SU-DHL-6 (cell line): Measurements from ENCODE around the gene NCOR2.

Source experiments
- H2AFZ ChIP-seq: fragments of 200-600 bp; sonication (generic); 2 replicates; pipeline ENCODE4 v1.6.1; 2014; ENCODE audit warnings: low read depth, mild to moderate bottlenecking, moderate library complexity, mixed read lengths, antibody characterized with exemption, low read length; ENCODE audit not compliant: severe bottlenecking
- H3F3A ChIP-seq: fragments of 200-600 bp; shearing (Covaris generic); 2 replicates; pipeline ENCODE4 v1.6.0; 2016; ENCODE audit warnings: antibody characterized with exemption, mild to moderate bottlenecking; ENCODE audit not compliant: insufficient read depth
- H3K27ac ChIP-seq: fragments of 200-600 bp; sonication (generic); 2 replicates; pipeline ENCODE4 v1.5.1; 2016; ENCODE audit warnings: low read depth, mild to moderate bottlenecking, low read length, moderate library complexity, mixed read lengths
- H3K27me3 ChIP-seq: fragments of 200-600 bp; sonication (generic), shearing (Covaris generic); 2 replicates; pipeline ENCODE4 v1.6.0; 2014; ENCODE audit warnings: mild to moderate bottlenecking, low read length
- H3K36me3 ChIP-seq: fragments of 200-600 bp; sonication (generic); 2 replicates; pipeline ENCODE4 v1.6.1; 2014; ENCODE audit warnings: mild to moderate bottlenecking, low read length, mixed read lengths
- H3K4me2 ChIP-seq: fragments of 300-600, 200-600 bp; shearing (Covaris generic), sonication (generic); 2 replicates; pipeline ENCODE4 v1.6.0; 2014; ENCODE audit warnings: low read length, low read depth, mild to moderate bottlenecking; ENCODE audit not compliant: poor library complexity, severe bottlenecking
- H3K4me3 ChIP-seq: fragments of 200-600 bp; sonication (generic); 2 replicates; pipeline ENCODE4 v1.5.1; 2014; ENCODE audit warnings: antibody characterized with exemption, low read length, mild to moderate bottlenecking, mixed read lengths; ENCODE audit not compliant: insufficient read depth, poor library complexity, severe bottlenecking
- H3K79me2 ChIP-seq: fragments of 200-600 bp; sonication (generic); 2 replicates; pipeline ENCODE4 v1.6.1; 2014; ENCODE audit warnings: mild to moderate bottlenecking, low read length, moderate library complexity; ENCODE audit not compliant: insufficient read depth
- H3K9ac ChIP-seq: fragments of 200-600 bp; sonication (generic); 2 replicates; pipeline ENCODE4 v1.7.0; 2014; ENCODE audit warnings: mild to moderate bottlenecking, low read length
- H3K9me2 ChIP-seq: fragments of 200-600 bp; sonication (generic); replicated peaks from 2 replicates; pipeline ENCODE4 v1.6.1; 2014; ENCODE audit warnings: low read length; ENCODE audit not compliant: insufficient read depth
- H3K9me3 ChIP-seq: fragments of 200-600 bp; sonication (generic); 2 replicates; pipeline ENCODE4 v1.6.1; 2014; ENCODE audit warnings: low read length, mixed read lengths; ENCODE audit not compliant: insufficient read depth
- H4K20me1 ChIP-seq: fragments of 200-600 bp; sonication (generic); 2 replicates; pipeline ENCODE4 v1.6.1; 2014; ENCODE audit warnings: low read depth, mild to moderate bottlenecking, antibody characterized with exemption, low read length, moderate library complexity, mixed read lengths
- CTCF ChIP-seq: fragments of 200-600 bp; sonication (generic); IDR thresholded peaks from one replicate; pipeline ENCODE4 v1.5.1; 2017; ENCODE audit warnings: antibody characterized with exemption, mild to moderate bottlenecking, low read length, moderate library complexity; ENCODE audit not compliant: insufficient read depth, poor library complexity, severe bottlenecking
- EZH2phosphoT487 ChIP-seq: fragments of 200-600 bp; sonication (generic), shearing (Covaris generic); conservative IDR thresholded peaks from 2 replicates; pipeline ENCODE4 v1.6.1; 2018; ENCODE audit warnings: mild to moderate bottlenecking, antibody characterized with exemption, low read length, moderate library complexity, mixed read lengths

NCOR2 gene

GRCh38 chr12:124576061-124576650 lies 8.7 kb upstream of the NCOR2 start:
- Histone ChIP-seq H3K4me3 (no peak overlapping the region), H3K4me2 (no peak overlapping the region), H3K79me2 (no peaks in the 10 kb centered on the region), H3K36me3 (no peaks in the 10 kb centered on the region), H3K9me2 (no peaks in the 10 kb centered on the region), H4K20me1 (no peaks in the 10 kb centered on the region), H3K27me3 (no peaks in the 10 kb centered on the region), H3K9ac (no peak overlapping the region), H3K27ac (no peak overlapping the region), H3F3A (no peaks in the 10 kb centered on the region), H2AFZ (no peak overlapping the region), H3K9me3 (no peaks in the 10 kb centered on the region)
- no peak for TF ChIP-seq CTCF
- TF ChIP-seq EZH2phosphoT487, result no peak

GRCh38 chr12:124573839-124574786 lies 6.7 kb upstream of the NCOR2 start:
- Histone ChIP-seq H2AFZ (no peak overlapping the region), H3K9ac (no peak overlapping the region), H3F3A (no peaks in the 10 kb centered on the region), H3K27me3 (no peaks in the 10 kb centered on the region), H3K27ac (no peak overlapping the region), H3K9me2 (no peaks in the 10 kb centered on the region), H3K9me3 (no peaks in the 10 kb centered on the region), H3K79me2 (no peaks in the 10 kb centered on the region), H3K4me3 (no peak overlapping the region), H3K4me2 (no peak overlapping the region), H3K36me3 (no peaks in the 10 kb centered on the region), H4K20me1 (no peaks in the 10 kb centered on the region)
- no peak for TF ChIP-seq CTCF
- no peak for TF ChIP-seq EZH2phosphoT487

GRCh38 chr12:124571556-124571955 lies 4.1 kb upstream of the NCOR2 start:
- no peaks in the 10 kb centered on the region for H4K20me1 ChIP-seq
- H3K79me2 ChIP-seq, result peaks cover 4% of the 10 kb centered on the region
- no peak overlapping the region for H3K27ac ChIP-seq
- H3K9me3 ChIP-seq, result no peaks in the 10 kb centered on the region
- no peaks in the 10 kb centered on the region for H3F3A ChIP-seq
- H3K9ac ChIP-seq, result no peak overlapping the region
- no peaks in the 10 kb centered on the region for H3K9me2 ChIP-seq
- no peaks in the 10 kb centered on the region for H3K36me3 ChIP-seq
- no peak overlapping the region for H3K4me3 ChIP-seq
- H2AFZ ChIP-seq, result no peak overlapping the region
- no peak overlapping the region for H3K4me2 ChIP-seq
- H3K27me3 ChIP-seq, result no peaks in the 10 kb centered on the region
- no peak for TF ChIP-seq EZH2phosphoT487
- TF ChIP-seq CTCF, result no peak
